EL (cell line): Measurements from ENCODE around the gene ACTL7A.
"Not testable (repeated sequence)": the region's sequence is repeated elsewhere in the genome, so short reads cannot be mapped to it uniquely, and the experiment has no call there.

ENCODE experiments used
- DNase-seq: peaks from one replicate; pipeline ENCODE4 v3.0.0-alpha.2; 2016

ACTL7A gene

GRCh38 chr9:108882052-108882888 is 20.2 kb downstream of the ACTL7A start:
- DNase-seq, result no peak

- DNase-seq, result no peak
Observed at GRCh38 chr9:108883085-108883484, 21.0 kb downstream of the ACTL7A start.

GRCh38 chr9:108884701-108885100 is 22.6 kb downstream of the ACTL7A start:
- no peak for DNase-seq

GRCh38 chr9:108885643-108886348 is 23.7 kb downstream of the ACTL7A start:
- peak; percentile 74 for DNase-seq

- not testable (repeated sequence) for DNase-seq
Observed at GRCh38 chr9:108886594-108887271, 24.7 kb downstream of the ACTL7A start.

DNA sequence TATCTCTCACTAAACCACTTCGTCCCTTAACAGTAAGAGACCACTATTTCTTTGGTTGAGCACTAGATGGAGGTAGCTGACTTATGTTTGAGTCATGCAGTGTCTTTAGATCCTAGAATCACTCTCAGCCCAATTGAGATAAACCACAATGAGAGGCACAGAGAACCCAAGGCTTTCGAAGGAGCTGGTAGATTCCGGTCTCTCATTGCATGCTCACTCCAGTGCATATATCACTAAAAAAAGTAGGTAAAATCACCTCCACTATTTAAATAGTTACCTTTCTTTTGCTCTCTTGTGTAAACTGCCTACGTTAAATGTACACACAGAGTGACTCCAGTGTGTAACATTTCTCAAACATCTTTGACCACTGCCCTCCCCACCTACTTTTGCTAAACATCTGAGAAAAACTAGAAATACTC is 27.6 kb downstream of the ACTL7A start:
- peak; percentile 23 for DNase-seq

- no peak for DNase-seq
Observed at GRCh38 chr9:108894225-108894997, 32.3 kb downstream of the ACTL7A start.

- DNase-seq, result no peak
Observed at GRCh38 chr9:108897324-108898096, 35.4 kb downstream of the ACTL7A start.

- DNase-seq, result not testable (repeated sequence)
Observed at GRCh38 chr9:108899023-108899695, 37.1 kb downstream of the ACTL7A start.

DNA sequence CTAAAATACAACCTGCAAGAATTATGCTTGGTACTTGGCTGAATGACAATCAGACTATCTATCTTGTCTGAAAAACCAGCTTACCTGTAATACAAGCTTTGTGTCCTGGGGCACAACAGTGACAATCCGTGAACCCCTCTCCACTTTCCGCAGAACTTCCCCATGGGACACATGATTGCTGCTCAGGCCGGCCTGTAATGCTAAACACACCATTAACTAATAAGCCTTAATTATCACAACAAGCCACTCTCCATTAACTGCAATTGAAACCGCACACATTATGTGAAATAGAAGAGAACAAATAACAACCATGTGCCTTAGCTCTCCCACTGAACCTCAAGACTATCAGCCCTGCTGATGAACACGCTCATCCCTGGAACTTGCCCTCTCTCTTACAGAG is 38.1 kb downstream of the ACTL7A start:
- no peak for DNase-seq

GRCh38 chr9:108903420-108904103 is 41.5 kb downstream of the ACTL7A start:
- no peak for DNase-seq

DNA sequence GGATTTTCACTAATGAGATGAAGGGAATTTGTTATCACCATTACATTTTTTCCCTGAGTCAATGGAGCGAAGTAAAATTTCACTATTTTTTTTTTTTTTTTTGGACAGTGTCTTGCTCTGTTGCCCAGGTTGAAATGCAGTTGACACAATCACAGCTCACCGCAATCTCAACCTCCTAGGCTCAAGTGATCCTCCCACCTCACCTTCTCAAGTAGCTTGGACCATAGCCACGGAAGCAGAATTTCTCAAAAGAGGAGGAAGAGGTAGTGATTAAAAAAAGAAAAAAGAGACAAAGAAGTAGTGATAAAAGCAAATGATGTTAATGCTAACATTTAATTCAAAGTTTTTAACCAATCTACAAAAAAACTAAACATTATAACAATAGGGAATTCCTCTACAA is 42.1 kb downstream of the ACTL7A start:
- no peak for DNase-seq

DNA sequence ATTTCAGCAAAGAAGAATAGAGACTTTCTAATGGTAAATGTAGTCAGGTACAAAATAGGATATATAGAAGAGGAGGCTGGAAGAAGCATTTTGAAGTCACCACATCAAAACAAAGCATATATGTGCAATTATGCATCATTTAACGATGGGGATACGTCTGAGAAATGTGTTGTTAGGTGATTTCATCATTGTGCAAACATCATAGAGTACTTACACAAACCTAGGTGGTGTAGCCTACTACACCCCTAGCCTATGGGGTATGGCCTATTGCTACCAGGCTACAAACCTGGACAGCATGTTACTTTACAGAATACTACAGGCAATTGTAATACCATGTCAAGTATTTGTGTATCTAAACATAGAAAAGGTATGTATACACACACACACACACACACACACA is 43.4 kb downstream of the ACTL7A start:
- DNase-seq, result no peak

DNA sequence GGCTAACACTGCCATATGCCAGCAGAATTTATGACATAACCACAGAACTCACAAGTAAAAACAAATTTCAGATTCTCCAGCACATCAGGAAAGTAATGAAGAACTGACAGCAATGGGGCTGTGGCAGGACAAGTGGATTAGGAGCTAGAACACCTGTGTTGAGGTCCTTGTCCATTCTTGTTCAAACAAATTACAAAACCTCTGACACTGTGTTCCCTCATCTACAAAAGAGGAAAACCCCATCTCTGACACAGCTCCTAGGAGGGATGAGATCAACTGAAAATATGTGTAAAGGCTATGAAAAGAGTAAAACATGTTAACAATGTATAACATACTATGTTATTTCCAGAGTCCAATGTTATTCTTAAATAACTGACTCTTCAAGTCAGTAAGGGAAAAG is 48.3 kb downstream of the ACTL7A start:
- no peak for DNase-seq

DNA sequence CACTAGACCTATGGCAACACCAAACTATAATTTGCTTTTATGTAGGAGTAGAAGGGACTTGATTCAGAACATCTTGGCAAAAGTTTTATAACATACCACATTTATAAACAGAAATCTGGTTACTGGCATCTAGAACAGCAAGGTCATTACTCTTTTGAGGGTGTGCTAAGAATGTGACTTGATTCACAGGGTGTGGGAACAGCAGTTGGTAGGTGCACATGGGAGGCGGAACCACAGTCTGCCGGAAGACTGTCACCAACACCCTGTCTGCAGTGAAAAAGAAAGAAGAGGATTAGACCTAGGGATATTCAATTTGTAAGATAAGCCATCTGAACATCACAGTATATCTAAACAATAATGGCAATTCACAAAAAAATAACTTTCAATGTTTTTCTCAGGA is 48.8 kb downstream of the ACTL7A start:
- no peak for DNase-seq

DNA sequence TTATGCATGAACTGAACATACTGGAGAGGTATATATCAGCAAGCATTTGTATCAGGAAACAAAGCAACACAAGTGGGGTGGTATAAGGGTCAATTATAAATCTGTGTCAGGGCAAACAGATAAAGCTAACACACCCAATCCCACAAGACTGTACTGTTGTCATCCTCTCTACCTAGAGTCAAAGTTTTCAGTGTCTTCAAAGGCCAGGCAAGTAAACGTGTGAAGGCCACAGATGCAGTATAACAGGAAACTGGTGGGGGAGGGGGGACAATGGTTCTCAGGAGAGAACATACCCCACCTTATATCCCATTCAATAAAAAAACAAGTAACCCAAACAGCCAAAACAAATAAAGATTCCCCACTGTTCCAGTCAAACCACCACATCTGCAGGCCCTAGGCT is 49.8 kb downstream of the ACTL7A start:
- DNase-seq, result no peak
